Mucosa of descending colon (tissue), 3 donors: Measurements from ENCODE around the gene USP34. TPM values are rescaled to one million over a fixed set of nuclear protein-coding genes. Genes with fewer than 3 reads are reported as not detected.
"Not testable (repeated sequence)": the region's sequence is repeated elsewhere in the genome, so short reads cannot be mapped to it uniquely, and the experiment has no call there.

ENCODE experiments used
- ATAC-seq: fragments of 200-7000 bp; cut with Tn5 transposase; one replicate; pipeline ENCODE4 v1.9.1; 2020; ENCODE audit warnings: mild to moderate bottlenecking, moderate library complexity
- DNase-seq, 3 donors: peaks; one replicate each; pipeline ENCODE4 v3.0.0-alpha.2; 2020
- H3K36me3 ChIP-seq: fragments of 200-600 bp; one replicate; pipeline ENCODE4 v1.8.0; 2021; ENCODE audit warnings: low read depth, mild to moderate bottlenecking
- H3K4me1 ChIP-seq: fragments of 200-600 bp; one replicate; pipeline ENCODE4 v1.8.0; 2021; ENCODE audit warnings: low read depth, mild to moderate bottlenecking
- H3K4me3 ChIP-seq: fragments of 200-600 bp; one replicate; pipeline ENCODE4 v1.8.0; 2021; ENCODE audit warnings: mild to moderate bottlenecking
- H3K9me3 ChIP-seq: fragments of 200-600 bp; one replicate; pipeline ENCODE4 v1.8.0; 2021; ENCODE audit warnings: mild to moderate bottlenecking
- CTCF ChIP-seq: fragments of 200-600 bp; IDR thresholded peaks from one replicate; pipeline ENCODE4 v1.8.0; 2022; ENCODE audit warnings: antibody characterized with exemption, mild to moderate bottlenecking
- intact Hi-C, 2 donors: fragments of 100-400 bp; cut with DNase I in 1 of 2; cut with micrococcal nuclease in 1 of 2; formaldehyde crosslinking; loops; one replicate each; pipeline versions ENCODE4 v1.11.0 to v1.11.1; 2022; cut with DNase I, micrococcal nuclease
- total RNA-seq, 3 donors: library from RNA; stranded (reverse); fragmentation: NEBNext Ultra II Directional in 2 of 3; extraction: Animal tissue kit (Norgen Biotek cat#: 25700) in 2 of 3; gene quantifications; one replicate each; pipeline versions ENCODE4 v1.2.1 to v1.2.4, GENCODE V29; 2021 to 2023
- donor health status: DM: no; HTN: no; CAD: no; lungs with moderate emphysema.
- donor health status: DM: no; HTN: no; CAD: no.
- donor health status: DM: no; HTN: yes; CAD: no.

The USP34 gene
- total RNA-seq, 3 donors from 2014 or later, result 67.9 to 132 (median 88.4) TPM

DNA sequence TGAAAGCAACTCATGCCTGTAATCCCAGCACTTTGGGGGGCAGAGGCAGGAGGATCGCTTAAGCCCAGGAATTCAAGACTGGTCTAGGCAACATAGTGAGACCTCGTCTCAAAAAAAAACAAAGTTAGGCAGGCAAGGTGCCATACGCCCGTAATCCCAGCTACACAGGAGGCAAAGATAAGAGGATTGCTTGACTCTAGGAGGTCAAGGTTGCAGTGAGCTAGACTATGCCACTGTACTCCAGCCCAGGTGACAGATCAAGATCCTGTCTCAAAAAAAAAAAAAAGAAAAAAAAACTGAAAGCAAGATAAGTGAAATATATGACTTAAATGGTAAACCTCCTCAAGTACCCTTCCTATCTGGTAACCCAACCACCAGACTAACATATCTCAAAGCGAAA, 59.8 kb downstream of the USP34 start:
- Histone ChIP-seq H3K4me3 (no peak overlapping the region), H3K4me1 (no peaks in the 10 kb centered on the region), H3K36me3 (no peaks in the 10 kb centered on the region), H3K9me3 (no peaks in the 10 kb centered on the region)
- no peak for DNase-seq
- ATAC-seq, result no peak
- intact Hi-C loops, result no loop called here
- TF ChIP-seq CTCF, result no peak

GRCh38 chr2:61410185-61410584, 60.7 kb downstream of the USP34 start:
- no peak for TF ChIP-seq CTCF
- intact Hi-C loops, result no loop called here
- ATAC-seq (no peak), DNase-seq (no peak)
- no peak overlapping the region for H3K4me3 ChIP-seq
- H3K4me1 ChIP-seq, result no peaks in the 10 kb centered on the region
- H3K36me3 ChIP-seq, result no peaks in the 10 kb centered on the region
- H3K9me3 ChIP-seq, result no peaks in the 10 kb centered on the region

GRCh38 chr2:61405813-61406212, 65.1 kb downstream of the USP34 start:
- DNase-seq (no peak), ATAC-seq (no peak)
- intact Hi-C loops, result no loop called here
- no peak for TF ChIP-seq CTCF
- H3K9me3 ChIP-seq, result no peaks in the 10 kb centered on the region
- no peak overlapping the region for H3K4me3 ChIP-seq
- H3K4me1 ChIP-seq, result no peaks in the 10 kb centered on the region
- no peaks in the 10 kb centered on the region for H3K36me3 ChIP-seq

GRCh38 chr2:61404438-61404837, 66.4 kb downstream of the USP34 start:
- H3K4me1 ChIP-seq, result no peaks in the 10 kb centered on the region

DNA sequence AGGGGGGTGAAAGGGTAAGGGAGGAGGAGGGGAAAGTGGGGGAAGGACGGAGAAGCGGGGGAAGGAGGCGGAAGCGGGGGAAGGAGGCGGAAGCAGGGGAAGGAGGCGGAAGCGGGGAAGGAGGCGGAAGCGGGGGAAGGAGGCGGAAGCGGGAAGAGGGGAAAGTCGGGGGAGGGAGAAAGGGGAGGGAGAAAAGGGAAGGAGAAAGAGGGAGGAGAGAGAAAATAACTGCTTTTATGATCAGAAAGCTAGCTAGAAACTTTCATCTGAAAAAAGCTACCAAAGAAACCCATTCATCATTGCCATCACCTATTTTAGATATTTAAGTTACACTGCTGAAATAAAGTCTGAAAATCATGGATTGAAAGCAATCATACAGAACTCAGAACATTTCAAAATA, 72.5 kb downstream of the USP34 start:
- intact Hi-C loops, result no loop called here
- Histone ChIP-seq H3K36me3 (no peaks in the 10 kb centered on the region), H3K4me3 (no peak overlapping the region), H3K4me1 (no peaks in the 10 kb centered on the region), H3K9me3 (no peaks in the 10 kb centered on the region)
- DNase-seq (no peak), ATAC-seq (no peak)
- TF ChIP-seq CTCF, result no peak

More at GRCh38 chr2:61404438-61404837, 66.4 kb downstream of the USP34 start:
- DNase-seq (no peak), ATAC-seq (no peak)
- intact Hi-C loops, result no loop called here
- H3K4me3 ChIP-seq, result no peak overlapping the region
- TF ChIP-seq CTCF, result no peak
- H3K9me3 ChIP-seq, result no peaks in the 10 kb centered on the region
- H3K36me3 ChIP-seq, result no peaks in the 10 kb centered on the region

GRCh38 chr2:61396005-61396404, 74.9 kb downstream of the USP34 start:
- TF ChIP-seq CTCF, result no peak
- H3K9me3 ChIP-seq, result no peaks in the 10 kb centered on the region
- H3K36me3 ChIP-seq, result no peaks in the 10 kb centered on the region
- no peak overlapping the region for H3K4me3 ChIP-seq
- ATAC-seq, result no peak
- intact Hi-C loops, result no loop called here
- H3K4me1 ChIP-seq, result no peaks in the 10 kb centered on the region
- no peak for DNase-seq

GRCh38 chr2:61387588-61387987, 83.3 kb downstream of the USP34 start:
- intact Hi-C loops, H3K4me1 ChIP-seq, H3K36me3 ChIP-seq, DNase-seq, H3K9me3 ChIP-seq, ATAC-seq, H3K4me3 ChIP-seq: not testable (repeated sequence)

DNA sequence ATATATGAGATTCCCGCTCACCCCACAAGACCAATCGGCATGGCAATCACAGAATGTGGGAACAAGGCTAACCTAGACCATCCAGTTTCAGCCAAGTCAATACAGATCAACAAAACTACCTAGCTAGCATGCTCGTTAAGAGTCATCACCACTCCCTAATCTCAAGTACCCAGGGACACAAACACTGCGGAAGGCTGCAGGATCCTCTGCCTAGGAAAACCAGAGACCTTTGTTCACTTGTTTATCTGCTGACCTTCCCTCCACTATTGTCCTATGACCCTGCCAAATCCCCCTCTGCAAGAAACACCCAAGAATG, 90.0 kb downstream of the USP34 start:
- ATAC-seq, H3K4me1 ChIP-seq, H3K36me3 ChIP-seq, H3K4me3 ChIP-seq, H3K9me3 ChIP-seq, intact Hi-C loops, DNase-seq: not testable (repeated sequence)
